Activated naive CD8-positive, alpha-beta T cell treated with anti-CD3 and anti-CD28 coated beads, Interleukin-2, amount 10 ng/mL, durations not matched to agents 7 days and 5 days (primary cell): Measurements from ENCODE around the gene NOL7. TPM values are rescaled to one million over a fixed set of nuclear protein-coding genes. Genes with fewer than 3 reads are reported as not detected.

Experiments used
- ATAC-seq: fragments of 150-1000 bp; cut with Tn5 transposase; one replicate; pipeline ENCODE4 v1.10.0; 2021; ENCODE audit warnings: low read depth, moderate library complexity
- POLR2A ChIA-PET: fragments of 350-600 bp; sonication (Branson Sonifier 250); formaldehyde crosslinking; loops from one replicate; lab custom pipeline; 2021; ENCODE audit warnings: antibody characterized with exemption; lab: Charles Lee
- DNase-seq: peaks from one replicate; pipeline ENCODE4 v3.0.0; 2021
- H3K27ac Mint-ChIP-seq: one replicate; pipeline ENCODE4 v1.8.0; 2022; ENCODE audit warnings: mild to moderate bottlenecking, mixed read lengths
- H3K27me3 Mint-ChIP-seq: one replicate; pipeline ENCODE4 v1.8.0; 2022; ENCODE audit warnings: mild to moderate bottlenecking, moderate library complexity, mixed read lengths
- H3K36me3 Mint-ChIP-seq: one replicate; pipeline ENCODE4 v1.8.0; 2021; ENCODE audit warnings: mild to moderate bottlenecking, mixed read lengths
- H3K4me1 Mint-ChIP-seq: one replicate; pipeline ENCODE4 v1.8.0; 2021; ENCODE audit warnings: mixed read lengths
- H3K4me3 Mint-ChIP-seq: one replicate; pipeline ENCODE4 v1.8.0; 2022; ENCODE audit warnings: mild to moderate bottlenecking, moderate library complexity, mixed read lengths
- H3K9me3 Mint-ChIP-seq: one replicate; pipeline ENCODE4 v1.8.0; 2021; ENCODE audit warnings: mixed read lengths
- total RNA-seq, 2 experiments: library from RNA; stranded (reverse); gene quantifications; one replicate each; pipeline ENCODE4 v1.2.3, GENCODE V29; 2021

NOL7 gene
- total RNA-seq, 2 experiments from 2014 or later, result 54.0 to 55.5 TPM

- no peak overlapping the region for H3K4me3 Mint-ChIP-seq
- H3K9me3 Mint-ChIP-seq, result no peaks in the 10 kb centered on the region
- H3K4me1 Mint-ChIP-seq, result peaks cover 2% of the 10 kb centered on the region
- H3K27ac Mint-ChIP-seq, result no peak overlapping the region
- POLR2A ChIA-PET, result interaction anchor here (2.1 kb wide), 1 partner anchor 9 kb away, joined by 7 read pairs; the partner anchor contains the start of gene NOL7
- no peaks in the 10 kb centered on the region for H3K27me3 Mint-ChIP-seq
- peaks cover 11% of the 10 kb centered on the region for H3K36me3 Mint-ChIP-seq
- DNase-seq (no peak), ATAC-seq (no peak)
These were observed 9.5 kb upstream of the NOL7 start for GRCh38 chr6:13605634-13606033.

GRCh38 chr6:13611715-13612114 lies 3.4 kb upstream of the NOL7 start:
- DNase-seq, result no peak
- peaks cover 2% of the 10 kb centered on the region for H3K36me3 Mint-ChIP-seq
- H3K27ac Mint-ChIP-seq, result peak overlapping the region; percentile 74
- H3K4me3 Mint-ChIP-seq, result peak overlapping the region; percentile 53
- POLR2A ChIA-PET, result no interaction called here
- no peak for ATAC-seq
- no peaks in the 10 kb centered on the region for H3K27me3 Mint-ChIP-seq
- no peaks in the 10 kb centered on the region for H3K9me3 Mint-ChIP-seq
- H3K4me1 Mint-ChIP-seq, result peaks cover 31% of the 10 kb centered on the region

GRCh38 chr6:13613029-13613594 lies 2.0 kb upstream of the NOL7 start:
- Mint-ChIP-seq H3K9me3 (no peaks in the 10 kb centered on the region), H3K4me1 (peaks cover 40% of the 10 kb centered on the region), H3K36me3 (peaks cover 7% of the 10 kb centered on the region), H3K27ac (no peak overlapping the region), H3K27me3 (no peaks in the 10 kb centered on the region), H3K4me3 (peak overlapping the region; percentile 16)
- ATAC-seq (no peak), DNase-seq (no peak)
- POLR2A ChIA-PET, result interaction anchor here (2.8 kb wide), 1 partner anchor 8 kb away, joined by 7 read pairs; no protein-coding TSS in a partner anchor

- Mint-ChIP-seq H3K4me1 (peaks cover 41% of the 10 kb centered on the region), H3K9me3 (no peaks in the 10 kb centered on the region), H3K4me3 (peak overlapping the region; percentile 98), H3K27ac (peak overlapping the region; percentile 96), H3K36me3 (peaks cover 10% of the 10 kb centered on the region), H3K27me3 (no peaks in the 10 kb centered on the region)
- ATAC-seq (peak; percentile 7), DNase-seq (no peak)
- POLR2A ChIA-PET, result interaction anchor here (0.5 to 2.8 kb wide), 17 partner anchors 9 to 286 kb away, joined by 3 to 47 read pairs (median 5); partner anchors contain the start of genes RANBP9, SIRT5 and TBC1D7
These were observed 809 bp upstream of the NOL7 start for GRCh38 chr6:13614126-13614925.

GRCh38 chr6:13615792-13616120 lies 621 bp downstream of the NOL7 start:
- POLR2A ChIA-PET, result interaction anchor here (0.8 to 2.8 kb wide), 18 partner anchors 9 to 288 kb away, joined by 3 to 47 read pairs (median 5); partner anchors contain the start of genes RANBP9, SIRT5 and TBC1D7
- DNase-seq (peak; percentile 65), ATAC-seq (peak; percentile 41)
- H3K4me3 Mint-ChIP-seq, result peak overlapping the region; percentile 98
- peaks cover 44% of the 10 kb centered on the region for H3K4me1 Mint-ChIP-seq
- no peaks in the 10 kb centered on the region for H3K9me3 Mint-ChIP-seq
- peak overlapping the region; percentile 96 for H3K27ac Mint-ChIP-seq
- no peaks in the 10 kb centered on the region for H3K27me3 Mint-ChIP-seq
- H3K36me3 Mint-ChIP-seq, result peaks cover 10% of the 10 kb centered on the region

GRCh38 chr6:13617066-13617465 lies 1.9 kb downstream of the NOL7 start:
- peaks cover 15% of the 10 kb centered on the region for H3K36me3 Mint-ChIP-seq

GRCh38 chr6:13624871-13625288 lies 9.7 kb downstream of the NOL7 start:
- Mint-ChIP-seq H3K36me3 (peaks cover 26% of the 10 kb centered on the region), H3K4me3 (no peak overlapping the region), H3K27me3 (no peaks in the 10 kb centered on the region), H3K4me1 (peaks cover 10% of the 10 kb centered on the region), H3K27ac (peak overlapping the region; percentile 14), H3K9me3 (no peaks in the 10 kb centered on the region)
- ATAC-seq (peak; percentile 76), DNase-seq (no peak)
- POLR2A ChIA-PET, result interaction anchor here (0.9 to 1.3 kb wide), 3 partner anchors 10 to 141 kb away, joined by 3 to 4 read pairs (median 4); partner anchors contain the start of gene NOL7

More at GRCh38 chr6:13617066-13617465, 1.9 kb downstream of the NOL7 start:
- H3K27me3 Mint-ChIP-seq, result no peaks in the 10 kb centered on the region
- DNase-seq (no peak), ATAC-seq (no peak)
- H3K9me3 Mint-ChIP-seq, result no peaks in the 10 kb centered on the region
- peak overlapping the region; percentile 98 for H3K4me3 Mint-ChIP-seq
- peak overlapping the region; percentile 70 for H3K27ac Mint-ChIP-seq
- H3K4me1 Mint-ChIP-seq, result peaks cover 35% of the 10 kb centered on the region
- POLR2A ChIA-PET, result interaction anchor here (0.9 to 2.7 kb wide), 2 partner anchors 42 to 94 kb away, joined by 4 to 47 read pairs; partner anchors contain the start of genes RANBP9 and SIRT5

- ATAC-seq, result no peak
- POLR2A ChIA-PET, result no interaction called here
These were observed 14.5 kb downstream of the NOL7 start for GRCh38 chr6:13629459-13630116.

GRCh38 chr6:13630499-13630898 lies 15.4 kb downstream of the NOL7 start:
- Mint-ChIP-seq H3K36me3 (peaks cover 40% of the 10 kb centered on the region), H3K4me1 (peaks cover 4% of the 10 kb centered on the region), H3K4me3 (no peak overlapping the region), H3K27me3 (no peaks in the 10 kb centered on the region), H3K9me3 (no peaks in the 10 kb centered on the region), H3K27ac (no peak overlapping the region)
- DNase-seq (no peak), ATAC-seq (no peak)
- POLR2A ChIA-PET, result interaction anchor here (1.2 kb wide), 1 partner anchor 81 kb away, joined by 3 read pairs; the partner anchor contains the start of gene RANBP9

More at GRCh38 chr6:13629459-13630116, 14.5 kb downstream of the NOL7 start:
- no peak overlapping the region for H3K27ac Mint-ChIP-seq
- H3K4me1 Mint-ChIP-seq, result peaks cover 11% of the 10 kb centered on the region
- no peaks in the 10 kb centered on the region for H3K9me3 Mint-ChIP-seq
- no peak for DNase-seq
- no peak overlapping the region for H3K4me3 Mint-ChIP-seq
- peaks cover 35% of the 10 kb centered on the region for H3K36me3 Mint-ChIP-seq
- no peaks in the 10 kb centered on the region for H3K27me3 Mint-ChIP-seq

GRCh38 chr6:13633343-13633742 lies 18.2 kb downstream of the NOL7 start:
- peaks cover 47% of the 10 kb centered on the region for H3K36me3 Mint-ChIP-seq
- no peak for ATAC-seq
- H3K4me1 Mint-ChIP-seq, result peaks cover 20% of the 10 kb centered on the region
- H3K4me3 Mint-ChIP-seq, result no peak overlapping the region
- no peaks in the 10 kb centered on the region for H3K9me3 Mint-ChIP-seq
- no peaks in the 10 kb centered on the region for H3K27me3 Mint-ChIP-seq
- no peak overlapping the region for H3K27ac Mint-ChIP-seq
- POLR2A ChIA-PET, result no interaction called here
- no peak for DNase-seq

- ATAC-seq, result peak; percentile 76
These were observed 21.0 kb downstream of the NOL7 start for GRCh38 chr6:13635948-13636658.

GRCh38 chr6:13638014-13638413 lies 22.9 kb downstream of the NOL7 start:
- DNase-seq, result no peak
- Mint-ChIP-seq H3K4me1 (peaks cover 23% of the 10 kb centered on the region), H3K9me3 (no peaks in the 10 kb centered on the region), H3K27ac (peak overlapping the region; percentile 10), H3K4me3 (no peak overlapping the region), H3K36me3 (peaks cover 38% of the 10 kb centered on the region), H3K27me3 (no peaks in the 10 kb centered on the region)
- POLR2A ChIA-PET, result no interaction called here
- no peak for ATAC-seq

More at GRCh38 chr6:13635948-13636658, 21.0 kb downstream of the NOL7 start:
- Mint-ChIP-seq H3K4me1 (peaks cover 23% of the 10 kb centered on the region), H3K4me3 (peak overlapping the region; percentile 61), H3K9me3 (no peaks in the 10 kb centered on the region), H3K36me3 (peaks cover 44% of the 10 kb centered on the region), H3K27ac (peak overlapping the region; percentile 83), H3K27me3 (no peaks in the 10 kb centered on the region)
- POLR2A ChIA-PET, result interaction anchor here (1.3 to 1.4 kb wide), 2 partner anchors 21 to 76 kb away, joined by 4 to 6 read pairs; partner anchors contain the start of genes NOL7 and RANBP9
- DNase-seq, result no peak
